SU-DHL-6 (cell line): ENCODE data around the gene PRRG4.

Experiments
- H2AFZ ChIP-seq: fragments of 200-600 bp; sonication (generic); 2 replicates; pipeline ENCODE4 v1.6.1; 2014; ENCODE audit warnings: low read depth, mild to moderate bottlenecking, moderate library complexity, mixed read lengths, antibody characterized with exemption, low read length; ENCODE audit not compliant: severe bottlenecking
- H3F3A ChIP-seq: fragments of 200-600 bp; shearing (Covaris generic); 2 replicates; pipeline ENCODE4 v1.6.0; 2016; ENCODE audit warnings: antibody characterized with exemption, mild to moderate bottlenecking; ENCODE audit not compliant: insufficient read depth
- H3K27ac ChIP-seq: fragments of 200-600 bp; sonication (generic); 2 replicates; pipeline ENCODE4 v1.5.1; 2016; ENCODE audit warnings: low read depth, mild to moderate bottlenecking, low read length, moderate library complexity, mixed read lengths
- H3K27me3 ChIP-seq: fragments of 200-600 bp; sonication (generic), shearing (Covaris generic); 2 replicates; pipeline ENCODE4 v1.6.0; 2014; ENCODE audit warnings: mild to moderate bottlenecking, low read length
- H3K36me3 ChIP-seq: fragments of 200-600 bp; sonication (generic); 2 replicates; pipeline ENCODE4 v1.6.1; 2014; ENCODE audit warnings: mild to moderate bottlenecking, low read length, mixed read lengths
- H3K4me2 ChIP-seq: fragments of 300-600, 200-600 bp; shearing (Covaris generic), sonication (generic); 2 replicates; pipeline ENCODE4 v1.6.0; 2014; ENCODE audit warnings: low read length, low read depth, mild to moderate bottlenecking; ENCODE audit not compliant: poor library complexity, severe bottlenecking
- H3K4me3 ChIP-seq: fragments of 200-600 bp; sonication (generic); 2 replicates; pipeline ENCODE4 v1.5.1; 2014; ENCODE audit warnings: antibody characterized with exemption, low read length, mild to moderate bottlenecking, mixed read lengths; ENCODE audit not compliant: insufficient read depth, poor library complexity, severe bottlenecking
- H3K79me2 ChIP-seq: fragments of 200-600 bp; sonication (generic); 2 replicates; pipeline ENCODE4 v1.6.1; 2014; ENCODE audit warnings: mild to moderate bottlenecking, low read length, moderate library complexity; ENCODE audit not compliant: insufficient read depth
- H3K9ac ChIP-seq: fragments of 200-600 bp; sonication (generic); 2 replicates; pipeline ENCODE4 v1.7.0; 2014; ENCODE audit warnings: mild to moderate bottlenecking, low read length
- H3K9me2 ChIP-seq: fragments of 200-600 bp; sonication (generic); replicated peaks from 2 replicates; pipeline ENCODE4 v1.6.1; 2014; ENCODE audit warnings: low read length; ENCODE audit not compliant: insufficient read depth
- H3K9me3 ChIP-seq: fragments of 200-600 bp; sonication (generic); 2 replicates; pipeline ENCODE4 v1.6.1; 2014; ENCODE audit warnings: low read length, mixed read lengths; ENCODE audit not compliant: insufficient read depth
- H4K20me1 ChIP-seq: fragments of 200-600 bp; sonication (generic); 2 replicates; pipeline ENCODE4 v1.6.1; 2014; ENCODE audit warnings: low read depth, mild to moderate bottlenecking, antibody characterized with exemption, low read length, moderate library complexity, mixed read lengths
- EZH2phosphoT487 ChIP-seq: fragments of 200-600 bp; sonication (generic), shearing (Covaris generic); conservative IDR thresholded peaks from 2 replicates; pipeline ENCODE4 v1.6.1; 2018; ENCODE audit warnings: mild to moderate bottlenecking, antibody characterized with exemption, low read length, moderate library complexity, mixed read lengths
- TF ChIP-seq, protein P1 (sequence below): fragments of 200-600 bp; sonication (generic); IDR thresholded peaks from one replicate; pipeline ENCODE4 v1.5.1; 2017; ENCODE audit warnings: antibody characterized with exemption, mild to moderate bottlenecking, low read length, moderate library complexity; ENCODE audit not compliant: insufficient read depth, poor library complexity, severe bottlenecking

Gene PRRG4

GRCh38 chr11:32826113-32826512 lies 3.6 kb upstream of the PRRG4 start:
- no peaks in the 10 kb centered on the region for H3K27me3 ChIP-seq
- H3K9me3 ChIP-seq: no peaks in the 10 kb centered on the region
- H3K4me2 ChIP-seq: no peak overlapping the region
- no peaks in the 10 kb centered on the region for H4K20me1 ChIP-seq
- no peaks in the 10 kb centered on the region for H3F3A ChIP-seq
- no peaks in the 10 kb centered on the region for H3K36me3 ChIP-seq
- no peak overlapping the region for H3K27ac ChIP-seq
- H3K9me2 ChIP-seq: no peaks in the 10 kb centered on the region
- H3K9ac ChIP-seq: no peak overlapping the region
- no peak overlapping the region for H3K4me3 ChIP-seq
- TF ChIP-seq, protein P1, sequence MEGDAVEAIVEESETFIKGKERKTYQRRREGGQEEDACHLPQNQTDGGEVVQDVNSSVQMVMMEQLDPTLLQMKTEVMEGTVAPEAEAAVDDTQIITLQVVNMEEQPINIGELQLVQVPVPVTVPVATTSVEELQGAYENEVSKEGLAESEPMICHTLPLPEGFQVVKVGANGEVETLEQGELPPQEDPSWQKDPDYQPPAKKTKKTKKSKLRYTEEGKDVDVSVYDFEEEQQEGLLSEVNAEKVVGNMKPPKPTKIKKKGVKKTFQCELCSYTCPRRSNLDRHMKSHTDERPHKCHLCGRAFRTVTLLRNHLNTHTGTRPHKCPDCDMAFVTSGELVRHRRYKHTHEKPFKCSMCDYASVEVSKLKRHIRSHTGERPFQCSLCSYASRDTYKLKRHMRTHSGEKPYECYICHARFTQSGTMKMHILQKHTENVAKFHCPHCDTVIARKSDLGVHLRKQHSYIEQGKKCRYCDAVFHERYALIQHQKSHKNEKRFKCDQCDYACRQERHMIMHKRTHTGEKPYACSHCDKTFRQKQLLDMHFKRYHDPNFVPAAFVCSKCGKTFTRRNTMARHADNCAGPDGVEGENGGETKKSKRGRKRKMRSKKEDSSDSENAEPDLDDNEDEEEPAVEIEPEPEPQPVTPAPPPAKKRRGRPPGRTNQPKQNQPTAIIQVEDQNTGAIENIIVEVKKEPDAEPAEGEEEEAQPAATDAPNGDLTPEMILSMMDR: no peak
- no peak for TF ChIP-seq EZH2phosphoT487
- no peaks in the 10 kb centered on the region for H3K79me2 ChIP-seq
- H2AFZ ChIP-seq: no peak overlapping the region

DNA sequence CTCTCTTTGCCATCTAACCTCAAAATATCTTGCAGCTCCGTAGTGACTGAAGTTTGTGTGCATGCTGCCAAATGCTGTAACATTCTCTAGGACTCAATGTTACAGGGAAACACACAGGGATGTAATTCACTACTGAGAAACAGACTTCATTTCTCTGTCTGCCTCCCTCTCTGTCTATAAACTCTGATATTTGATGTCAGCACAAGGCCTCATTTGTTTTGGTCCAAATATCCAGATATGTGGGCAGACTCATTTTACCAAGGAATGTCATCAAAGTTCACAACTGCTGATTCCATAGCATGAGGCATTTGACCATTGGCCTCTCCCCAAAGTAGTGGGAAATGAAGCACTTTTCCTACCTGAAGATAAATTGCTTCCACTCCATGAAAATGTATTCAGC lies 2.5 kb upstream of the PRRG4 start:
- no peak overlapping the region for H2AFZ ChIP-seq
- H3K79me2 ChIP-seq: no peaks in the 10 kb centered on the region
- no peak for TF ChIP-seq EZH2phosphoT487
- TF ChIP-seq, protein P1: no peak
- no peaks in the 10 kb centered on the region for H3K36me3 ChIP-seq
- H3K27me3 ChIP-seq: no peaks in the 10 kb centered on the region
- no peak overlapping the region for H3K27ac ChIP-seq
- no peaks in the 10 kb centered on the region for H3K9me2 ChIP-seq
- no peak overlapping the region for H3K9ac ChIP-seq
- no peaks in the 10 kb centered on the region for H3F3A ChIP-seq
- no peaks in the 10 kb centered on the region for H3K9me3 ChIP-seq
- H3K4me3 ChIP-seq: no peak overlapping the region
- no peaks in the 10 kb centered on the region for H4K20me1 ChIP-seq
- H3K4me2 ChIP-seq: no peak overlapping the region

- Histone ChIP-seq H4K20me1 (no peaks in the 10 kb centered on the region), H3K79me2 (no peaks in the 10 kb centered on the region), H3K9me3 (no peaks in the 10 kb centered on the region), H3F3A (no peaks in the 10 kb centered on the region), H3K9ac (no peak overlapping the region), H3K27me3 (no peaks in the 10 kb centered on the region), H3K36me3 (no peaks in the 10 kb centered on the region), H3K9me2 (no peaks in the 10 kb centered on the region), H3K4me2 (peak overlapping the region; percentile 52), H2AFZ (no peak overlapping the region), H3K4me3 (peak overlapping the region; percentile 42), H3K27ac (no peak overlapping the region)
- TF ChIP-seq, protein P1: no peak
- no peak for TF ChIP-seq EZH2phosphoT487
Observed at GRCh38 chr11:32829157-32829679, 509 bp upstream of the PRRG4 start.
